GM23248 (cell line): ENCODE data around the gene ACAP3.

Experiments used
- EZH2 ChIP-seq: fragments of 200-600 bp; sonication (generic); IDR thresholded peaks from 2 replicates; pipeline ENCODE4 v1.6.1; 2018; ENCODE audit warnings: antibody characterized with exemption, mild to moderate bottlenecking; ENCODE audit not compliant: insufficient read depth, poor library complexity, severe bottlenecking
- EZH2phosphoT487 ChIP-seq: fragments of 200-600 bp; sonication (generic); IDR thresholded peaks from 2 replicates; pipeline ENCODE4 v1.6.1; 2018; ENCODE audit warnings: antibody characterized with exemption, moderate library complexity, mild to moderate bottlenecking, low read depth; ENCODE audit not compliant: insufficient read depth

DNA sequence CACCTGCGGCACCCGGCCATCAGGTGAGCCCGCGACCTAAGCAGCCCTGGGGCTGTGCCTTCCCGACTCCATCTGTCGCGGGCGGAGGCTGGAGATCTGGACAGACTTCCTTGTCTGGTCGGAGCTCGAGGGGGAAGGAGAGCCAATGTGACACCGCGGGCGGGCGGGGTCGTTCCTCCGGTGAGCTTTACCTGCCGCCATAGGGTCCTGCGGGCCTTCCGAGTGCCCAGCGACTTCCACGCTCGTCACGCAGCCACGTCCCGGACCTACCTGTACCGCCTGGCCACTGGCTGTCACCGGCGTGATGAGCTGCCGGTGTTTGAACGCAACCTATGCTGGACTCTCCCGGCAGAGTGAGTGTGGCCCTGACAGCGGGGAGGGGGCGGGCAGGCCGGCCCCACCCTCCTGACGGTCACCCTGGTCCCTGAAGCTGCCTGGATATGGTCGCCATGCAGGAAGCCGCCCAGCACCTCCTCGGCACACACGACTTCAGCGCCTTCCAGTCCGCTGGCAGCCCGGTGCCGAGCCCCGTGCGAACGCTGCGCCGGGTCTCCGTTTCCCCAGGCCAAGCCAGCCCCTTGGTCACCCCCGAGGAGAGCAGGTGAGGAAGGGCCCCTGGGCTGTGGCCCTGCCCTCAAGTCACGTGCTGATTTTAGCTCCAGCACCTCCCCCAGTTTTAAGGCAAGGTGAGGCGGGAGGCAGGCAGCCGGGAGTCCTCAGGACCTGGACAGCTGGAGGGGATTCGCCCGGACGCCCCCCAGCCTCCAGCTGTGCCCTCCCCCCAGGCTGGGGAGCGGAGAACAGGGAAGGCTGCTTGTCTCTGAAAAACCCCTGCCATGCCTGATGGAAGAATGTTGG, 1.8 kb upstream of the ACAP3 start:
- TF ChIP-seq EZH2 (no peak), EZH2phosphoT487 (no peak)
